ENCODE data around the gene AMBP.

The AMBP gene

GRCh38 chr9:114030364-114030763 lies 47.7 kb downstream of the AMBP start:
- no peak for FAIRE-seq

DNA sequence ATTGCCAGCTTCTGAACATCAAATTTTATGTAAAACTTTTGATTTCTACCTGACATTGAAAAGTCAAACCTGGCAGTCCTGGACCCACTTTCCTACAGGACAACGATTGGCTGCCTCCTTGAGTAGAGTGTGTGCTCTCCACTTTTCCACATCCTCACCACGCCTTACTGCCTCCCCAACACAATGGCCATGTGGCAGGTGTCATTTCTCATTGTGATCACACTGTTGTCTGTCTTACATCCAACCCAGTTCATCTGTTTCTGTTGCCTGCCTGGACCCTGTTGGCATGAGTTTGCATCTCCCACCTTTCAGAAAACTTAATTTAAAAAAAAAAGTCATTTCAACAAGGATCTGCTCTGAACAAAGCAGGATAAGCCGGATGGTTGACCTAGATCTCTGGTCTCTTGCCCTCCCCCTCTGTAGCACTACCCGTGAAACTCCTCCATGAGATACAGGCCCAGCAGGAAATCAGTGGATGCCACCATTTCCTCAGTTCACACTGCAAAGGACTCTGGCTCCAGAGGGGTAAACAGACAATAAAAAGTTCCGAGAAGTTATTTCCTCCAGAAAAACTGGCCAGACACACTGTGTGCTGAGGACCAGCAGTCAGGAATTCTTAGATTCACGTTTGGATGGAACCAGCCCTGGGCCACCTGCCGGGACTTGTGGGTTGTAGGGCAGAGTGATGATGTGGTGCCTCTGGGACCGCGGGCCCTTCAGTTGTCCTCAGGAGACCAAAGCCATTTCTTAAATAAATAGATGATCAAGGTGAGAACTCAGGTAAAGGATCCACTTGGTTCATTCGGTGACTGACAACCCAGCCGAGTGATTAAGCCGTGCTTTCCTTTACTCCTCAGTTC lies 48.6 kb downstream of the AMBP start:
- FAIRE-seq: no peak

- no peak for FAIRE-seq
These were observed 49.5 kb downstream of the AMBP start for GRCh38 chr9:114028646-114029045.

DNA sequence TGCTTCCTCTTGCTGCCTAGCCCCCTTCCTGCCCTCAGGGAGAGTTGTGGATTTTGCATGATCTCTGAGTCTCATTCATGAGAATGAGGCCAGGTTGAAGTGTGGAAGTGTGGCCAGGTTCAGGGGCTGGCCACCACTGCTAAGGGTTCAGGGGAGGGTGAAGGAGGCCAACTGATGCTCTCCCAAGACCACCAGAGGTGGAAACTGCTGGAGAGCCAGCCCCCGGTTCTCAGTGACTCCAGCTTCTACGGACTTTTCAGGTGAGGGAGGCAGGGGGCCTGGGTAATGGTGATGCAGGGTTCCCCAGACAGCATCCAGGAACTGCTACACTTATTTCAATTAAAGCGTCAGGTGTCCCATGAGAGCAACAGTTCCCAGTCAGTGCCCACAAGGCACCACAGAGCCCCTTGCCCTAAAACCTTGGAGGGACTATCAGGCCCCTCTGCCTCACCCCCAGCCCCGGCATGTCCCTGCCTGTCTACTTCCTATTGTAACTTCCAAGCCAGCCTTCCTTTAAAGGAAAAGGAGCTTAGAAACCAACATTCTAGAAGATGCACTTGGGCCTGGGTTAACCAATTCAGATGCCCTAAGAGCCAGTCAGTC lies 50.1 kb downstream of the AMBP start:
- FAIRE-seq: no peak

DNA sequence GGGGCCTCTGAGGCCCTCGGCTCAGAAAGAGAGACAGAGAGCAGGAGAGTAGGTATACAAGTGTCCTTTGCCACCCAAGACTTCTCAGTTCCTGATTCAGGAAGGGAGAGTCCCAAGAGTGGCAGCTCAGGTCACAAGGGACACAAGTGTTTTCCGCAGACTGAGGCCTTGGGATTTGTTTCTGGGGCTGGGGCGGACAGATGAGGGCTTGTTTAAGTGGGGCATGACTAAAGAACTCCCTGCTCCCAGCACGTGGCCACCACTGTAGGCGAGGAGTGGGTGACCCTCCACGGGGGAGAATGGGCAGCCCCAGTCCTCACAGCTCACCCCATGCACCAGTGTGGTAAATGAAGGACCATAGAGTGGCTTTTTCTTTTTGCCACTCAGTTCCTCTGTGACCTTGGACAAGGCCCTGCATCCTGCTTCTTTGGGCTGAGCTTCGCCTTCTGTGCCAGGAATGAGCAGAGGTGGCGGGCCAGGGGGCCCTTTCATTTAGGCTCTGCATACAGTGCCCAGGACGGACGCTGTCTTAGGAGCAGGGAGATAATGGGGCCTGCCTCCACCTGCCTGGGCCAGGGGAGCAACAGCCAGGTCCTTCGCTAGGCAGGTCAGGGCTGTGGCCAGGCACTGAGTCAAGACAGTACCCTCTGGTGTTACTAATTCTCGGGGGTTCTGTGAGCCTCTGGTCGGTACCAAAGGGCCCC lies 50.8 kb downstream of the AMBP start:
- no peak for FAIRE-seq

DNA sequence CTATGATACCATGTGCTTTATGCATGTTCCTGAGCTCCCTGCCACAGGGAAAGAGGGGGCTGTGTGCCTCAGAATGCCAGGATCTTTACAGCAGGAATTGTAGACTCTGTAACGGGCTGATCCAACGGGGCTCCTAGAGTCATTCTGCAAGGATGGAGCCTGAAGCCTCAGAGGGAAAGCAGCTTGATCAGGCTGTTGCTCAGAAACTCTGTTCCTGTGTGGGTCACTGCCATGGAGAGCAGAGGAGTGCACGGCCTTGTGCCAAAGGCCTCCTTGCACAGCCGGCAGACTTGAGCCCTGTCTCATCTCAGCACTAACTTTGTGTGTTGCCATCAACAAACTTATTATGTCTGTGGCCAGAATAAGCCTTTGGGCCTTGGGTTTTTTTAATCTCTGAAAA lies 51.8 kb downstream of the AMBP start:
- FAIRE-seq: no peak

- no peak for FAIRE-seq
These were observed 52.3 kb downstream of the AMBP start for GRCh38 chr9:114025760-114026159.

DNA sequence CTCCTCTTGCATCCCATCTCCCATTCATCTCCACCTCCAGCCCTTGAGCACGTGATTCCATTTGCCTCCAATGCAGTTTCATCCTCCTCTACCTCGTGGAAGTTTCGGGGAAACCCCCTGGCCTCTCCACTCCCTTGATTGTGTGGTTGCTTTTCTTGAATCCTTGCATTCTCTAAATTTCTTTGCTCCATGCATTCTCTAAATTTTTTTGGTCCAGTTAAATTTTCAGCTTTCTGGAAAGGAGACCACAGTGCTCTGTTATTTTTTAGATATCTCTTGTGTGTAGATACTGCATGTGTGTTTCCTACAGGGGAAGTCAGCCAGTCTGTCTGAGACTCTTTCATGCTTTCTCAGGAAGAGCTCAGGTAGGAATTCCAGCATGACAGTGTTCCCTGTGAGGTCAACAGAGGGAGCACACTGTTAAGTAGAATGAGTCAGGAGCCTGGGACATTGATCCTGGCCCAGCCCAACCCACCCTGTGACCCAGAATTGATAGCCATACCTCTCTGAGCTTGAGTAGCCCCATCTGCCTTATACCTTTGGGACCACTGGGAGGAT lies 52.8 kb downstream of the AMBP start:
- no peak for FAIRE-seq

DNA sequence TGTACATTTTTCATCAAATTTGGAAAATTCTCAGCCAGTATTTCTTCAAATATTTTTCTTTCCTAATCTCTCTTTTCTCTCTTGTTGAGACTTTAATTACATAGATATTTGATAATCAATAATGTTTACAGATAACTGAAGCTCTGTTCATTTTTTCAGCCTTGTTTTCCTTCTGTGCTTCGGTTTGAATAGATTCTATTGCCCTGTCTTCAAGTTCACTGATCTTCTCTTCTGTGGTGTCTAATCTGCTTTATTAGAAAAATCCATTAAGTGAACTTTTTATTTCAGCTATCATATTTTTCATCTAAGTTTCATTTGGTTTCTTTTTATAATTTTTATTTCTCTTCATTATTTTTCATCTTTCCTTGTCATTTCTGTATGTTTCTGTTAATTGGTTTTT lies 54.1 kb downstream of the AMBP start:
- FAIRE-seq: no peak

GRCh38 chr9:114021578-114021977 lies 56.5 kb downstream of the AMBP start:
- FAIRE-seq: no peak

- FAIRE-seq: no peak
These were observed 60.1 kb downstream of the AMBP start for GRCh38 chr9:114017741-114018715.

DNA sequence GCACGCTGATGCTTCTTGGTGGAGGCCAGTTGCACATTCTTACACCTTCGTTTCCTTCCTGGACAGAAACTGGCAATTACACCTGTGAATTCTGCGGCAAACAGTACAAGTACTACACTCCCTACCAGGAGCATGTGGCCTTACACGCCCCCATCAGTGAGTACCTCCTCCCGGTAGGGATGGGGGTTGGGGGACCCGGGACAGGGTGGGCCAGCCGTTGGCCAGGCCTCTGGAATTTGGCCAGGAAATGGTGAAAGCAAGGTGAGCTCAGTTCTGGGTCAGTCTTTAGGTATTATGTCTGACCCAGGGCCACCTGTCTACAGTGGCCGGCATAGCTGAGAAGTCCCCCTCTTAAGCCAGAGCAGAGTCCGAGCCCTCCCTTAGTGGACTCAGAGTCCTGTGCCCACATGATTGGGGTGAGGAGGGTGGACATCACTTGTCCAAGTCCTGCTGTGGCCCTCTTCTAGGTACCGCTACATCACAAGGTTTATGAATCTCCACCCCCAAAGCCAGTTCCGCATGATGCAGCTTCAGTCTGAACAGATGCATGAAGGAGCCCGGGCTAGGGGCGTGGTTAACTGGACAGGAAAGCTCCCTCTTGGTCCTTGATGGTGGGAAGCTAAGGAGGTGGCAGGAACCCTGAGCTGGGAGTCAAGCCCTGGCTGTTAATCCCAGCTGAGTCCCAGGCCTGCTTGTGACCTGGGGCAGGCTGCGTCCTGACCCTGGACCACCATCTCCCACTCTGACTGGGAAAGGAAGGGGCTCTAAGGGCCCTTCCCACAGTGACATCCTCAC lies 61.3 kb downstream of the AMBP start:
- FAIRE-seq: no peak

GRCh38 chr9:114016101-114016500 lies 62.0 kb downstream of the AMBP start:
- no peak for FAIRE-seq

- FAIRE-seq: no peak
These were observed 62.5 kb downstream of the AMBP start for GRCh38 chr9:114015607-114016006.

DNA sequence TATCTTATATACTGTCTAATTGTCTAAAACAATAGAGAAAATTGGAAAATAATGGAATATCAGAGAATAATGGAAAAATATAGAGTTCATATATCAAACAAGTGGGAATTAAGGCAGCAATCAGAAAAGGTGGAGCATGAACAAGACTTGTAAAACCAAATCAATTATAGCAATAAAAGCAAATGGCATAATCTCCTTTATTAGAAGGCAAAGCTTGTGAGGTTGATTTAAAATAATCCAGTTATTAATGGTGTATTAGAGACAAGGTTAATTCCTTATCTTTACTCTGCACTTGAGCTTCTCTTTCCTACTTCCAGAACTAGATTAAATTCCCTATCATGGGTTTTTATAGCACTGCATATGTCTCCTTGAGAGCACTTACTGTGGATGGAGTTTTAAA lies 64.1 kb downstream of the AMBP start:
- no peak for FAIRE-seq

GRCh38 chr9:114012126-114012525 lies 66.0 kb downstream of the AMBP start:
- FAIRE-seq: no peak

DNA sequence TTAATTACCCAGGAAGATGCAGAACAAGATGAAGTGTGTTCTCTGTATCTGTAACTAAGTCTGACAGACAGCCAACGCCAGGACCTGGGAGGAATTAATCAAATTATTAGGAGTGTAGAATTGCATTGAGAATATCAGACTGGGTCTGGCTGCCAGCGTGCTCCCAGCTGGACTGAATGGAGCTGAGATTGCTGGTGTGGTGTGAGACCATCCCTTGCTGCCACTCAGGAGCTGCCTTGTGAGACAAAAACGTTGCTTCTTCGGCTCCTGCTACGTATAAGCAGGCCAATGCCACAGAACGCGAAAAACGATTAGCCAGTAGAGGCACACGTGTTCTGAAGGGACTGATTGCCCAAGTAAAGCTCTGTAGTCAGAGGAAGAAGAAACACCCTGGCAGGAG lies 66.8 kb downstream of the AMBP start:
- FAIRE-seq: no peak
